Fibroblast of pulmonary artery (primary cell): Measurements from ENCODE around the gene FAM168A.

Source experiments
- DNase-seq: peaks from one replicate; pipeline ENCODE4 v3.0.0-alpha.2; 2010; ENCODE audit warnings: low read depth
- H3K4me3 ChIP-seq: replicated peaks from 2 replicates; pipeline ENCODE4 v1.5.1; 2011; ENCODE audit warnings: low read depth, mild to moderate bottlenecking, control low read depth, low read length, moderate library complexity
- CTCF ChIP-seq: IDR thresholded peaks from 2 replicates; pipeline ENCODE4 v1.5.1; 2011; ENCODE audit warnings: mild to moderate bottlenecking, control low read depth, low read length, inconsistent platforms; ENCODE audit errors: missing control alignments

Gene FAM168A

GRCh38 chr11:73532310-73532709 is 65.6 kb downstream of the FAM168A start:
- no peak for DNase-seq
- TF ChIP-seq CTCF, result no peak
- H3K4me3 ChIP-seq, result no peak overlapping the region

- no peak for TF ChIP-seq CTCF
- no peak for DNase-seq
- H3K4me3 ChIP-seq, result no peak overlapping the region
These were observed 66.5 kb downstream of the FAM168A start for GRCh38 chr11:73531386-73531785.

- no peak for DNase-seq
- H3K4me3 ChIP-seq, result no peak overlapping the region
- peak; percentile 38 for TF ChIP-seq CTCF
These were observed 67.8 kb downstream of the FAM168A start for GRCh38 chr11:73530109-73530508.

- no peak for DNase-seq
- TF ChIP-seq CTCF, result no peak
- no peak overlapping the region for H3K4me3 ChIP-seq
These were observed 68.7 kb downstream of the FAM168A start for GRCh38 chr11:73529204-73529530.

GRCh38 chr11:73528483-73529203 is 69.3 kb downstream of the FAM168A start:
- no peak for TF ChIP-seq CTCF
- no peak for DNase-seq
- H3K4me3 ChIP-seq, result no peak overlapping the region

- H3K4me3 ChIP-seq, result no peak overlapping the region
- no peak for DNase-seq
These were observed 69.9 kb downstream of the FAM168A start for GRCh38 chr11:73528013-73528412.

More at GRCh38 chr11:73528013-73528412, 69.9 kb downstream of the FAM168A start:
- no peak for TF ChIP-seq CTCF
